Measurements from ENCODE around the gene ZNF415. TPM values are rescaled to one million over a fixed set of nuclear protein-coding genes. Genes with fewer than 3 reads are reported as not detected.
"Not testable (repeated sequence)": the region's sequence is repeated elsewhere in the genome, so short reads cannot be mapped to it uniquely, and the experiment has no call there.

The ZNF415 gene
- polyA plus RNA-seq, 1 experiment, result 19.3 TPM

DNA sequence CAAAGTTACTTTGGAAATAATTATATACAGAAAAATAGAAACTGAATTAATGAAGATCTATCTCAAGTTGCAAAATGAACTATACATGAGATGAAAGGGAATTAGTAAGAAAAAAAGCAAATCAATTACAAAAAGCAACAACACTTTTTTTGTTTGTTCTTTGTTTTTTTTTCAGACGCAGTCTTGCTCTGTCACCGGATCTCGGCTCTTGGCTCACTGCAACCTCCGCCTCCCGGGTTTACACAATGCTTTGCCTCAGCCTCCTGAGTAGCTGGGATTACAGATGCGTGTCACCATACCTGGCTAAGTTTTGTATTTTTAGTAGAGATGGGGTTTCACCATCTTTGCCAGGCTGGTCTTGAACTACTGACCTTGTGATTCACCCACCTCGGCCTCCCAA lies 2.2 kb downstream of the ZNF415 start:
- no peak for TF ChIP-seq CTCF (IDR thresholded peaks at IDR 0.05; ENCODE audit: low read depth, low read length)
- no peak overlapping the region for H3K4me3 ChIP-seq (ENCODE audit: low read depth, low read length)
- POLR2A ChIA-PET, result no interaction called here
- H3K27ac ChIP-seq (ENCODE audit: low read depth, low read length), result no peak overlapping the region
- DNase-seq (ENCODE audit: low read depth, low spot score), result no peak
- H3K27me3 ChIP-seq (ENCODE audit: control insufficient read depth, insufficient read depth, low read length), result no peaks in the 10 kb centered on the region
- CTCF ChIA-PET, result no interaction called here
- H3K9me3 ChIP-seq (ENCODE audit: control insufficient read depth, insufficient read depth, low read length), result peaks cover 13% of the 10 kb centered on the region; the same call in 1 of the 2 replicates

GRCh38 chr19:53126733-53127526 lies 5.8 kb downstream of the ZNF415 start:
- CTCF ChIA-PET, result interaction anchor here (0.7 kb wide), 1 partner anchor 50 kb away, joined by 4 read pairs; no protein-coding TSS in a partner anchor
- not testable (repeated sequence) for H3K4me3 ChIP-seq (ENCODE audit: low read depth, low read length); DNase-seq (ENCODE audit: low read depth, low spot score)

GRCh38 chr19:53123400-53123799 lies 9.3 kb downstream of the ZNF415 start:
- no peak for TF ChIP-seq CTCF (IDR thresholded peaks at IDR 0.05; ENCODE audit: low read depth, low read length)
- ChIA-PET POLR2A (no interaction called here), CTCF (no interaction called here)
- peaks cover 23% of the 10 kb centered on the region for H3K9me3 ChIP-seq (ENCODE audit: control insufficient read depth, insufficient read depth, low read length)
- H3K4me3 ChIP-seq (ENCODE audit: low read depth, low read length), result no peak overlapping the region
- no peak for DNase-seq (ENCODE audit: low read depth, low spot score)
- no peaks in the 10 kb centered on the region for H3K27me3 ChIP-seq (ENCODE audit: control insufficient read depth, insufficient read depth, low read length)
- no peak overlapping the region for H3K27ac ChIP-seq (ENCODE audit: low read depth, low read length)

More at GRCh38 chr19:53126733-53127526, 5.8 kb downstream of the ZNF415 start:
- not testable (repeated sequence) for H3K27me3 ChIP-seq (ENCODE audit: control insufficient read depth, insufficient read depth, low read length); H3K27ac ChIP-seq (ENCODE audit: low read depth, low read length)
- POLR2A ChIA-PET, result interaction anchor here (0.6 kb wide), 1 partner anchor 7 kb away, joined by 5 read pairs; no protein-coding TSS in a partner anchor
- peaks cover 21% of the 10 kb centered on the region for H3K9me3 ChIP-seq (ENCODE audit: control insufficient read depth, insufficient read depth, low read length)

- TF ChIP-seq CTCF (IDR thresholded peaks at IDR 0.05; ENCODE audit: low read depth, low read length), result no peak
- DNase-seq (ENCODE audit: low read depth, low spot score), result no peak
Measured at GRCh38 chr19:53112286-53112685, 20.4 kb downstream of the ZNF415 start.

GRCh38 chr19:53109527-53109926 lies 23.2 kb downstream of the ZNF415 start:
- DNase-seq (ENCODE audit: low read depth, low spot score), result no peak
- POLR2A ChIA-PET, result no interaction called here
- CTCF ChIA-PET, result no interaction called here
- Histone ChIP-seq H3K9me3 (ENCODE audit: control insufficient read depth, insufficient read depth, low read length) (peaks cover 5% of the 10 kb centered on the region; the same call in 1 of the 2 replicates), H3K27me3 (ENCODE audit: control insufficient read depth, insufficient read depth, low read length) (no peaks in the 10 kb centered on the region), H3K27ac (ENCODE audit: low read depth, low read length) (no peak overlapping the region), H3K4me3 (ENCODE audit: low read depth, low read length) (no peak overlapping the region)
- TF ChIP-seq CTCF (IDR thresholded peaks at IDR 0.05; ENCODE audit: low read depth, low read length), result no peak

More at GRCh38 chr19:53112286-53112685, 20.4 kb downstream of the ZNF415 start:
- no peaks in the 10 kb centered on the region for H3K27me3 ChIP-seq (ENCODE audit: control insufficient read depth, insufficient read depth, low read length)
- no peak overlapping the region for H3K27ac ChIP-seq (ENCODE audit: low read depth, low read length)
- H3K4me3 ChIP-seq (ENCODE audit: low read depth, low read length), result no peak overlapping the region
- ChIA-PET CTCF (interaction anchor here (1.5 kb wide), 1 partner anchor 36 kb away, joined by 3 read pairs; no protein-coding TSS in a partner anchor), POLR2A (no interaction called here)
- H3K9me3 ChIP-seq (ENCODE audit: control insufficient read depth, insufficient read depth, low read length), result peaks cover 15% of the 10 kb centered on the region
